Measurements from ENCODE around the gene ADGRG3.

The ADGRG3 gene

DNA sequence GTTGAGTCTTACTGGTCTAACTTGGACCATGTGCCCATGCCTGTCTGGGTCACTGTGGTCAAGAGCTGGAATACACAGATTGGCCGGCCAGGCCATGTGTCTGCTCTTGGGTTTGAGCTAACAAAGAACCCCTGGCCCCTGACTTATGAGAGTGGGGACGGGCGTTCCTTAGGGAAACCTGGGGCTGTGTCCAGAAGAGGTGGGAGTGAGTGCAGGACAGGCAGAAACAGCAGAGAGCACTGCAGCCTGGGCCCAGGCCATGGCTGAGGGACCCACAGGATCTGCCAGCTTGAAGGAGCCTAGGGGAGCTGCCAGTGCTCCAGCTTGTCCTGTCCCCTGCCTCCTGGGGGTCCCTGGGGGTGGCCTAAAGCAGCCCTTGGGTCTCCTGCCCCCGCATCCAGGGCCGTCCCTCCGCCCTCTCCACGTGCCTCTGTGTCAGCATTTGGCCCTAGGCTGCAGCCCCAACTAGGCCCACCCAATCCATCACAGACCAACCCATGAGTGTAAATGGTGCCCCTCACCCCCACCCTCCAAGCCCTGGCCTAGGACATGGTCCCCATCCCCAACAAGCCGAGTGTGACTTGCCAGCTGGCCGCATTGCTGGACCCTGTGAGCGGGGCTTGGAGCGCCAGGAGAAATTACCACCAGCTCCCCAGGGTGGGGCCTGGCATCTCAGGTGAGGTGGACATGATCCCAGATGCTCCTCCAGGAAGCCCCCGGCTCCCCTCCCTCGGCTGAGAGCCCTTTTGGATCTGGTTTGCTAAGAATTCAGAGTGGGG lies 14.0 kb downstream of the ADGRG3 start:
- DNase-seq: no peak

DNA sequence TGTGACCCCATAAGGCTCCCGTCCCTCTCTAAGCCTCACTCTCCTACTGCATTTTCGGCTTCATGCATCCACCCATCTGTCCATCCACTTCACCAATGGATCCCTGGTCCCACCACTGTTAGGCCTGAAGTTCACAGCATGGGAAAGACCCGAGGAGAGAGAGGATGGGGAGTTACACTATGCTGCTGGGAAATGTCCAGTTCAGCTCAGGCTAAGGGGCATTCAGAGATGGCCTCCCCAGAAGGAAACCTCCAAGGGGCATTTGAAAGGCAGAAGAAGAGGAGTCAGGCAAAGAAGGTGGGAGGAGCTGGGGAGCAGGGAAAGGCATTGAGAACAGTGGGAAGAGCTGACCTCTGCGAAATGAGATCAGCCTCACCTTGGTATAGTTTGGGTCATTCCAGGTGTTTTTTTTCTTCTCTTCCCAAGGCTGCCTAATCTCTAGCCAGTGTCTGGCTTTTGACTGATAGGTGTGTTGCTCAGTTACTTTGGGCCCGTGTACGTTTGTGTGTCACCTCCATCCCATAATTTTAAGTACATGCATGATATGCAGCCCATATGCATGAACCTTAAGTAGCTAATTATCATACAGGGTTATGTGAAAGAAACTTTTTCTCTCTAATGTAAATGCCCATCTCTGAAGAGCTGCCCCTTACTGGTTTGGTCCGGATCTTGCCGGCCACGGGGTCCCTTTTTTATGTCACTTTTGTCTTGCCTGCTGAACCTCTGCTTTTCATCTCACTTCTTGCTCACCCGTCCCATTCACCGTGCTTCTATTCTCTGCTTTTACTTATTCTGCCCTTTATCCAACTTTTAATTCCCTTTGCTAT lies 14.9 kb downstream of the ADGRG3 start:
- no peak for DNase-seq

DNA sequence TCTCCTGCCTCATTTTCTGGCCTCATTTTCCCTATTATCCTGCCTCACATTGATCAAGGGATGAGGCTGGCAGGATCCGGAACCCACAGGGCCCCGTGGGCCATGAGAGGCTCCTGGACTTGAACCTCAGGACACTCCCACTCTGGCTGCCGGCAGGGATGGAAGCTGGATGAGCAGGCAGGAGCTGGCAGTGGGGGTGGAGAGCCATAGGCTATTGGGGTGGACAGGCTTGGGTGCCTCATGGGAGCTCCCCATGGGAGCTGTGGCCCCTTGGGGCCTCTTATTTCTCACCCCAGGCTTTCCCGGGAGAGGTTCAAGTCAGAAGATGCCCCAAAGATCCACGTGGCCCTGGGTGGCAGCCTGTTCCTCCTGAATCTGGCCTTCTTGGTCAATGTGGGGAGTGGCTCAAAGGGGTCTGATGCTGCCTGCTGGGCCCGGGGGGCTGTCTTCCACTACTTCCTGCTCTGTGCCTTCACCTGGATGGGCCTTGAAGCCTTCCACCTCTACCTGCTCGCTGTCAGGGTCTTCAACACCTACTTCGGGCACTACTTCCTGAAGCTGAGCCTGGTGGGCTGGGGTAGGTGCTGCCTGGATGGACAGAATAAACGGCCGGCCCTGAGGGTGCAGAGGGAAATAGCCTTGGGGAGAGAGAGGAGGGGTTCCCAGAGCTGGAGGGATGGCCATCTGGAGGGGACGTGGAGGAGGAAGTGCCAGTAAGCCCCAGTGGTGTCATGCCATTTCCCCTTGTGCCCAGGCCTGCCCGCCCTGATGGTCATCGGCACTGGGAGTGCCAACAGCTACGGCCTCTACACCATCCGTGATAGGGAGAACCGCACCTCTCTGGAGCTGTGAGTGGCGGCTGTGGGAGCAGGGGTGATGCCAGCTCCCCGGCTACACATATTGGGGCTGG lies 15.8 kb downstream of the ADGRG3 start:
- DNase-seq: no peak

DNA sequence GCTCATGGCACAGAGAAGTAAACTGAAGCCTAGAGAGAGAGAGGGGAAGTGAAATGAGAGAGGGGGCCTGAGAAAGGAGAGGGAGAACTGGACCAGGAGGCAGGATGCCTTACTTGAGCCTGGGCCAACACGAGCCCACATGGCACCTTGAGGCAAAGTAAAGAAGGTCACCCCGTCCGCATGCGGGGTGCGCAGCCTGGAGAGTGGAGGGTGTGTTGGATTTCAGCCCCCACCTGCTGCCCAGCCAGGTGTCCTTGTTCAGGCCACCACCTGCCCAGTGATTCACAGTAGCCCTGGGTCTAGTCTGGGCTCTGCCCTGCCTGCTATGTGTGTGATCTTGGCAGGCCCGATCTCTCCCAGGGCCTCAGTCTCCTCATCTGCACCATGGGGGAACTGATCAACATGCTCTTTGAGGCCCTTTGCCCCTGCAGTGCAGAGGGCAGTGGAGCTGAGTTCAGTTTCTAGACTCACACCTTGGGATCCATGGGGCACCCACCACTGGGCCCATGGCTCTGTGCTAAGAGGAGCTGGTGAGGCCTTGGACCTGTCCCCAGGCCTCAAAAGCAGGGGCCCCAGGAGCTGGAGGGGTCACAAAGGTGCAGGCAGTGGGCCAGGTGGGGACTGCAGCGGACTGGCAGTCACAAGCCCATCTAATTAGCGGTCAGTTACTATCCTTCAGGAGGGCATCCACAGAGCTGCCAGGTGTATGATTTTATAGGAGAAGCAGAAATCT lies 16.7 kb downstream of the ADGRG3 start:
- DNase-seq: no peak

DNA sequence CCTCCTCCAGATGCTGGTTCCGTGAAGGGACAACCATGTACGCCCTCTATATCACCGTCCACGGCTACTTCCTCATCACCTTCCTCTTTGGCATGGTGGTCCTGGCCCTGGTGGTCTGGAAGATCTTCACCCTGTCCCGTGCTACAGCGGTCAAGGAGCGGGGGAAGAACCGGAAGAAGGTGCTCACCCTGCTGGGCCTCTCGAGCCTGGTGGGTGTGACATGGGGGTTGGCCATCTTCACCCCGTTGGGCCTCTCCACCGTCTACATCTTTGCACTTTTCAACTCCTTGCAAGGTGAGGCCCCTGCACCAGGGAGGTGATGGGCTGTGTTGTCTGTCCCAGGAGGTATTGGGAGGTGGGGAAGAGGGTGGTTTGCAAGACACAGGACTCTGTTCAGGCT lies 17.5 kb downstream of the ADGRG3 start:
- no peak for DNase-seq

DNA sequence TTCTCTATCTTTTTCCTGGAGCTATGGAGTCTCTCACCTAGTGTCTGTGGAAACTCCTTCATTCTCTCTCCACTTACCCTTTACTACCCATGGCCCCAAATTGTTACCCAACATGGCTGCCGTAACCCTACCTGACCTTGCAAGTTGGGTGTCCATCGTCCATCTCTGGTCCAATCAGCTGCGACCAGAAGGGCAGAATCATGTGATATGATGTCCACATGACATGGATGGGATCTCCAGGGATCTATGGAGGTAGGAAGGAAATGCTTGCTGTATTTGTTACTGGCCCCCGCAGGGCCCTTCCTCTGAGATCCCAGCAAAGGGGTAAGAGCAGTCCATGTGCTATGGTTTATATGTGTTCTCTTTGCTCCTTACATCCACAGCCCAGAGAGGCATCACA lies 18.5 kb downstream of the ADGRG3 start:
- no peak for DNase-seq

DNA sequence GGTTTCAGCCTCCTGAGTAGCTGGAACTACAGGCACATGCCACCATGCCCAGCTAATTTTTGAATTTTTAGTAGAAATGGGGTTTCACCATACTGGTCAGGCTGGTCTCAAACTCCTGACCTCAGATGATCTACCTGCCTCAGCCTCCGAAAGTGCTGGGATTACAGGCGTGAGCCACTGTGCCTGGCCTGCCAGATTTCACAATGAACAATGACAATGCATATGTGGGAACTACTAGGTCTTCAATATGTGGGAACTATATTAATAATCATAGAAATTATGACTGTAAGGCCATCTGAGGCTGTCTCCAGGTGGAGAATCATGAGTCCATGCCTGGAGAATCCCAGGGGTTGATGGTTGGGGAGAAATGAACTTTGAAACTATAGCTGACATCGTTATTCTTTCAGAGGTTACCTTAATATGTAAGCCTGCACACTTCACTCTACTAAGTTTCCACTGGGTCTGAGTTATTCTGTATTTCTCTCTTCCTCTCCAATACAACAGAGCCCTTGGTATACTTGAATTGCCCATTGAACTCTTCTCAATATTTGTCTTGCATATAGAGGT lies 19.3 kb downstream of the ADGRG3 start:
- DNase-seq: no peak

DNA sequence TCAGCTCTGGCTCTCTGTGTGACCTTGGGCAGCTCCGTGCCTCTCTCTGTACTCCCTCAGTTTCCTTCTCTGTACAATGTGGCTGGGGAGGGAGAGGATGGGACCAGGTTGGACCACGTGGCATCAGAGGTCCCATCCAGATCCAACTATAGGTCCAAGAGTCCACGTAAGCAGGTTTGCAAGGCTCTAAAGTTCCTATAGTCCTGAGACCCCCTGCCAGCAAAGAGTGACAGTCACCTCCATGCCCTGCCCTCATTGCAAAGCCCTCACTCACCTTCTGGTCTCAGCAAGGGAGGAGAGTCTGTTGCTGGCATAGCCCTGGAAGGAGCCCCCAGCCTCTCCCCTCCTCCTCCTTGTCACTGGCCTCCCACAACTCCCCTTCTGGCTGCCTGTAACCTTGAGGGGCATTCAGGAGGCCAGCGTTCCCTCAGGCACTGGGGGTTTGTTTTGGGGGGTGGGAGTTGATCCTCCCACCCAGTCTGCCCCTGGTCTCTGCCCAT lies 20.4 kb downstream of the ADGRG3 start:
- no peak for DNase-seq

DNA sequence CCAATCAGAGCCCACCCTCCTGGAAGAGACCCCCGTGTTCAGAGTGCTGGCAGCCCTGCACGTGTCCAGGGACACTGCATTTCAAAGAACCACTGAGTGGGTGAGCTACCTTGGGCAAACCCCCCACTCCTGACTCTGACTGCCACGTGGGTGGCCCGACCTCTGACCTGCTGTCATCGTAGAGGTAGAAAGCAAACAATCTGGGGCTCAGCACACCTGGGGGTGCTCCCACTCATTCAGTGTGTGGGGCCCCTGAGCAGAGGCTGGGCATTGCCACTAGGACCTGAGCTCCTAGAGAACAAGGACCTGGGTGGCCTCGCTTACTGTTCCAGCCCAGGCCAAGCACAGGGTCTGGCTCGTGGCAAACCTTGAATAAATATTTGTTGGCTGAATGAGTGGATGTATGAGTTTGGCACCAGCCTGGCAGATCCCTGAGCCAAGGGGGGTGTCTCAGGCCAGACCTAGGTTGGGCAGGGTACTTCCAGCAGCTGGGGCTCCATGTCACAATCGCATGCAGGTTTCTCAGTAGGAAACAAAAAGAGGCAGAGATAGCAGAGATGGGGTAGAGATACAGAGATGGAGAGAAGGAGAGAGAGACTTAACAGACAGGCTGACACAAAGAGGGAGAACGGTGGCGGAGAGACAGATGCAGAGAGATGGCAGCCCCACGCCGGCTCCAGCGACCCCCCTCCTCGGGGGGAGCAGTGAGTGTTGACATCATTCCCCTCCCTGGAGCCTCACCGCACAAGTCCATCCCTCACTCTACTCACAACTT lies 21.1 kb downstream of the ADGRG3 start:
- DNase-seq: no peak

DNA sequence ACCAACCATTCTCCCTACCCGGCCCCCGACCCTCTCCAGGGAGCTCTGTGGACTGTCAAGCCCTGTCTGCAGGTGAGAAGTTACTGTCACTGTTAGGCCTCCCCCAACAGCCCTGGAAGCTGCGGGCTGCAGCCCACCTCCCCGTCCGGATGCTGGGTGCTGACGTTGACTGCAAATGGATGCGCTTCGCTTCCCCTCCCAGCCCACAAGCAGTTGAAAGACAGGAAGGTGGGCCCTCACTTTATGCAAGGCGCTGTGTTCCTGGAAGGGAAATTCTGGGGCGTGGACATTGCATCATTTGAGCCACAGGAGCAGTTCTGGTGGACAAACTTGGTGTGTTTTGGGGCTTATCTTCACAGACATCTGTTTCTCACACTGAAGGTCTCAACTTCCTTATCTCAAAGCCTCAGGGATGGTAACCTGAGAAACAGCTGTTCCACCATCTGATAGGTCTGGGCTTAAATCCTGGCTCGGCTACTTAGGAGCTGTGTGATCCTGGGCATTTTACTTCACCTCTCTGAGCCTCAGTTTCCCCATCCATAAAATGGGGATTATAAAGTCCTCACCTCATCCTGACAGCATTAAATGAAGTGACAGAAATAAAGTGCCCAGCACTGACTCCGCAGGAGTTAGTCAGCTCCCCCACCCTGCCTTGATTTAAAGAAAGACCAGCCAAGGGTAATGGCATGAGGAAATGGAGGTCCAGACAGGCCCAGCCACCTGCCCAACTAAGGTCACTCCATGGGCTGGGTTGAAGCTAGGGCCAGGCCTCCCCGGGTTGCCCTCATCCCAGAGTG lies 21.9 kb downstream of the ADGRG3 start:
- DNase-seq: peak; percentile 55 to 77

DNA sequence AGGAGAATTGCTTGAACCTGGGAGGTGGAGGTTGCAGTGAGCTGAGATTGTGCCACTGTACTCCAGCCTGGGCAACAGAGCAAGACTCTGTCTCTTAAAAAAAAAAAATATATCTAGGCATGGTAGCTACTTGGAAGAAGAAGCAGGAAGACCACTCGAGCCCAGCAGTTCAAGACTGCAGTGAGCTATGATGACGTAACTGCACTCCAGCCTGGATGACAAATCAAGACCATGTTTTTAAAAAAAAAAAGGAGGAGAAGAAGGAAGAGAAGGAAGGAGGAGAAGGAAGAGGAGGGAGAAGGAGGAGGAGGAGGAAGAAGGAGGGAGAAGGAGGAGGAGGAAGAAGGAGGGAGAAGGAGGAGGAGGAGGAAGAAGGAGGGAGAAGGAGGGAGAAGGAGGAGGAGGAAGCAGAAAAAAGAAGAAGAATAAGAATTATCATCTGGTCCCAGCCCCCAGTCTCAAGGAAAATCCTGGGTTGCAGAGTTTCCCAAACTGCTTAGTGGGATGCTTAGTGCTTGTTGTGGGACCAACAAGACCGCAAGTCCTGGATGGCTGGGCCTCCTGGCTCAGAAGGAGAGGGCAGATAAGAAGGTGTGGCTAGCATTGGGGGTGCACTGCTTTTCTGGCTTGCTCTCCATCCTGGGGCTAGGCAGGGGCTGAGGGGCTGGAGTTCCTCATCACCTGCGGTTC lies 22.8 kb downstream of the ADGRG3 start:
- no peak for DNase-seq

DNA sequence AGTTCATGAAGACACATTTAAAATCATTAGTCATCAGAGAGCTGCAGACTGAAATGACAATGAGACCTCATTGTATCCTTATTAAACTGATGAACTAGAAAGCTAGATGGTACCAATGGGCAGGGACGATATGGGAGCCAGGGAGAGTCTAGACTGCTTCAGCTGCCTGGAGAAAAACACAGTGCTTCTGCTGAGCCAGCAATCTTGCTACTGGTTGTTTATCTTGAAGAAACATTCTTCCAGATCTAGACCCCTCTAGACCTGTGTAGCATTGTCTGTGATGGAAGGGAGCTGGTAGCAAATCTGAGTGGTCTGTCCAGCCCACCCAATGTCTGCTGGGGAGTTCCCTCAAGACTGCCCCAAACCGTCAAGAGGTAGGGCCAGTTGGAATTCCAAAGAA lies 24.5 kb downstream of the ADGRG3 start:
- no peak for DNase-seq

DNA sequence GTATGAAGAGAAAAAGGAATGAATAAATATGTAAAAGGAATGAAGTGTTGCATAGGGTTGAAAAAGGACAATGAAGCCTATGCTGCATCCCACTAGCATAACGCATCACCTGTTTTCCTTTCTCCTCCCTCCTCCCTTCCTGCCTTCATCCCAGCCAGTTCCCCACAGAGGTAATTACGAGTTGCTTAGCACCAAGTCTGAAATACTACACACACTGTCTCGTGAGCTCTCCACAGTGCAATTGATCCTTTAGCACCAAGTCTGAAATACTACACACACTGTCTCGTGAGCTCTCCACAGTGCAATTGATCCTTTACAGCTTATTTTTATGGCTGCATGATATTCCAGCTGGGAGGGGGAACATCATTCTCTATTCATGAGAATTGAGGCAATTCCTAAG lies 25.4 kb downstream of the ADGRG3 start:
- no peak for DNase-seq

DNA sequence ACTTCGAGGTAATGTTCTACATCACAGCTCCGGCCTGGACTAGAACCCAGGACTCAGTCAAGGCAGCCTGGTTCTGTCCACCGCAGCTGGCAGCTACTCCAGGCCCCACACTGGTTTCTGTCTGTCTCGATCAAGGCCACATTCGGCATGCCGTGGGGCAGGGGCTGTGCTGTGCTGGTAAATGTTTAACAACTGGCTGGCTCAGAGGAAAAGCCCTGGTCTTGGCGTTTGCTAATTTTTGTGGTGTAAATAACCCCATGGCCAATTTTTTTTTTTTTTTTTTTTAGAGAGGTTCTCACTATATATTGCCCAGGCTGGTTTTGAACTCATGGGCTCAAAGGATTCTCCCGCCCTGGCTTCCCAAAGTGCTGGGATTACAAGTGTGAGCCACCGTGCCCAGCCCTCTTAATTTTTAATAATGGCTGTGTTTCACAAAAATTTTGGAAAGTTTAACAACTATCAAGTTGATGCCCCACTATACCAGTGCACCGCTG lies 26.2 kb downstream of the ADGRG3 start:
- DNase-seq: no peak

DNA sequence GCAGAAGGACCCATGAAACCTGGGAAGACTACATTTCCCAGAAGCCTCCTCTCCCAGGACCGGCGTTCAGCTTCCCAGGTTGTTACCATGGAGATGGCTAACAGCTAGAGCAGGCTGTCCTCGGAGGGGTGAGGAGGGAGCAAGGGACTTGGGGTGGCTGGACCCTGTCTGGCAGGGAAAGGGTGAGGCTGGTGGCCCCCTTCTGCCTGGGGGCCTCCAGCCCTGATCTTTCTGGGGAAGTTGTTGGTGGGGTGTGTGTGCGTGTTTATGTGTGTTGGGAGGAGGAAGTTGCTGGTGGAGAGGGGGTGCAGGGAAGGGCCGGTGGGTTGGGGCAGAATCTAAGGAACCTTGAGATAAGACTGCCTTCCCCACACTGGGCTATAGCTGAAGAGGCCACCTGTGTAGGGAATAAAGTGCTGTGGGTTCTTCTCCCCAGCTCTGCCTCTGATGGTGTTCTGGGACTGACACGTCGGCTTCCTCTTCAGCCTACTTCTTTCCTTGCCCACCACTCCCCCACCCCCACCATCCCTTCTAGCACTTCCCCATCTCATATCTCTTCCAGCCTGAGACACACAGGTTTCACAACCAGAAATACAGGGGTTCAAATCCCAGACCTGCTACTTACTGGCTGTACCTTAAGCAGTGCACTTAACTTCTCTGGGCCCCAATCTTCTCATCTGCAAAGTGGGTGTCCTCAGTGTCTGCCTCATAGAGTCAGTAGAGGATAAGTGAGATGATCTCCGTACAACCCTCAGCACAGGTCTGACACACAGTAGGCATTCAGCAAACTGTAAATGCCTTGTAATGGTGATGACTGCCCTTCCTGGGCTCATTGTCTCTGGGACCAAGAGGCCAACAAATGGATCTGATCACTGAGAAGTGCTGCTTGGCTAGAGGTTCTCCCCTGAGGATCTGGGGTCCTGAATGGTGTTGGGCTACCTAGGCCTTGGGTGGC lies 26.9 kb downstream of the ADGRG3 start, which contains the start of gene DRC7:
Gene DRC7 (plus strand): TSS at position 82 of the 955 bp plus-strand sequence. CDS start 3,144 bp downstream, outside the sequence.
- peak; percentile 44 to 70 for DNase-seq

DNA sequence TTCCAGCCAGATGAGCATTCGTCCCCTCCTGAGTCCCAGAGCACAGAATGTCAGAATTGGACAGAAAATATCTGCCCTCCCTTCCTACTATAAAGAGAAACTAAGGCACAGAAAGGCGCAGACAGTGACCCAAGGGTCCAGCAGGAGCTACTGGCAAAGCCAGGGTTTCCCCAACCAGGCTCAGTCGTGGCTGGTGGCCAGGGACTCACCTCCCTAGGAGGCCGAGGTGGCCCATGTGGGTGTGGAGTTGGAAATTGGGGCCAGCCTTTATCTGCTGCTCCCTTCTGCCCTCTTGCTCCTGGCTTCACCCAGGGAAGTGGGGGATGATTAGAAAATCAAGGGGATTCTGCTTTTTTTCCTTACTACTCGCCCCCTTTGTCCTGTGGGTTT lies 27.6 kb downstream of the ADGRG3 start:
- DNase-seq: no peak

DNA sequence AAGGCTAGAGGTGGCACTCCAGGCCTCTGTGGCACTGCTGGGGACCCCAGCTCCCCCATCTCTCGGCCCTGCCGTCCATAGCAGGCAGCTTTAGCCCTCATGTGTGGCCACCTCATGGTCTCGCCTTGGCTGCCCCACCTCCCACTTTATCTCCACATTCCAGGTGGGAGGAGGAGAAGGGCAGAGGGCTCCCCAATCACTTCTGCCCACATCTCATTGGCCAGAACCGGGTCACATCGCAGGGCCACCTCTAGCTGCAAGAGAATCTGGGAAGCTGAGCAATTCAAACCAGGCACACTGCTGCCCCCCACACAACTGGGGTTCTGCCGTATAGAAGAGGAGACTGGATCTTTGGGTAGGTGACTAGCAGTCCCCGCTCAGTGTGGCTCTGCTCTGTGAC lies 28.1 kb downstream of the ADGRG3 start:
- no peak for DNase-seq

DNA sequence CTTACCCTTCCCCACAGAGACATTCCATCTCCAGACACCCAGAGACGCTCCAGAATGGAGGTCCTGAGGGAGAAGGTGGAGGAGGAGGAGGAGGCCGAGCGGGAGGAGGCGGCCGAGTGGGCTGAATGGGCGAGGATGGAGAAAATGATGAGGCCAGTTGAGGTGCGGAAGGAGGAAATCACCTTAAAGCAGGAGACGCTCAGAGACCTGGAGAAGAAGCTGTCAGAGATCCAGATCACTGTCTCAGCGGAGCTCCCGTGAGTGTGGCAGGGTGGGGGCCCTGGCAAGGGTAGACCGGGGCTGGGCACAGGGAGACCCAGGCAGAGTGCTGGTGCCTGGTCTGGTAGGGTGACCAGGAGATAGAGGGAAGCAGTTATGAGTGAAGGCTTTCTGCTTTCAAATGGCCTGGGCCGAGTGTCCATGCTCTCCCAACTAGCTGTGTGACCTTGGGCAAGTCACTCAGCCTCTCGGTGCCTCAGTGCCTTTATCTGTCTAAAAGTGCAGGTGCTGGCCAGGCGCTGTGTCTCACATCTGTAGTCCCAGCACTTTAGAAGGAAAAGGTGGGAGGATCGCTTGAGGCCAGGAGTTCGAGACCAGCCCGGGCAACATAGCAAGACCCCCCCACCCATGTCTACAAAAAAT lies 29.9 kb downstream of the ADGRG3 start:
- DNase-seq: no peak

Measured in CD4-positive, alpha-beta T cell treated with Interleukin-4 for 1 hour (primary cell).